BE2C (cell line): Measurements from ENCODE around the gene FGF11.

Experiments used
- DNase-seq: peaks from one replicate; pipeline ENCODE4 v3.0.0-alpha.2; 2020
- H3K27me3 ChIP-seq: fragments of 250-450 bp; sonication (Bioruptor Pico); 2 replicates; pipeline ENCODE4 v1.5.1; 2020; ENCODE audit warnings: mild to moderate bottlenecking
- H3K36me3 ChIP-seq: fragments of 250-450 bp; sonication (Bioruptor Pico); 2 replicates; pipeline ENCODE4 v1.5.1; 2020; ENCODE audit warnings: mild to moderate bottlenecking
- H3K4me1 ChIP-seq: fragments of 250-450 bp; sonication (Bioruptor Pico); 2 replicates; pipeline ENCODE4 v1.5.1; 2020
- H3K4me3 ChIP-seq: 2 replicates; pipeline ENCODE4 v1.5.1; 2011; ENCODE audit warnings: low read depth, low read length
- H3K9me3 ChIP-seq: fragments of 250-450 bp; sonication (Bioruptor Pico); 2 replicates; pipeline ENCODE4 v1.5.1; 2020
- TF ChIP-seq, protein P1 (sequence below): IDR thresholded peaks from 2 replicates; pipeline ENCODE4 v1.5.1; 2012; ENCODE audit warnings: mild to moderate bottlenecking, low read depth, low read length

FGF11 gene

DNA sequence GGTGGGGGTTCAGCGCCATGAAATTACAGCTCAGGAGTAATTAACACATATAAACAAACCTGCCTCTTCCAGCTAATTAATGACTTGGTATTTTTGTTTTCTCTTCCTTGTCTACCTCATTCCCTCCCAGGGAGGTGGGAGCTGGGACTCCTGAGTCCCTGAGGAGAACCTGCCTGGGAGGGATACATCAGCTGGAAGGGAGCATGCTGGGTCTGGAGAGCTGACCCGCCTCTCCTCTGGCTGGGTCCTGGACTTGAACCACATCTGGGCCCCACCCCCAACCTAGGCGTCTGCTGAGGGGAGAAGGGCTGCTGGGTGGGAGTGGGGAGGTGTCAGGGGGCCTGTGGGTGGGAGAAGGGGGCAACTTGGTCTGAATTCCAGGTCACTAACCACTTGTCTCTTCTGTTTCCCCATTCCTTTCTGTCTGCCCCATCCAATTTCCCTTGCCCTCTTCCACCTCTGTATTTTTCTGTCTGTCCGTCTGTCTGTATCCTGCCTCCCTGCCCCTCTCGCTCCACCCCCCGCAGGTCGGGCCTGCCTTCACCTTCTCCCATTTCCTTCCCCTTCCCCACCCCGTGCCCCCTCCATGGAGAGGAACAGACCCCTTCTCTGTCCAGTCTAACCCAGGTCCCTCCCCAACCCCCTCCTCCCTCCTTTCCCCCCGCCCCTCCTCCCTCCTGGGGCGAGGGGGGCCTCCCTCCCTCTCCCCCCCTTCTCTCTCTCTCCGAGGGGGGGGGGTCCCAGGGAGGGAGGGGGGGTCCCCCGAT, 31.6 kb upstream of the FGF11 start, which contains the start of gene NLGN2:
Gene NLGN2, plus strand, starts transcription at position 361 of the 767 bp plus-strand sequence. CDS start 411 bp downstream, outside the sequence.
- Histone ChIP-seq H3K36me3 (no peaks in the 10 kb centered on the region), H3K9me3 (no peaks in the 10 kb centered on the region), H3K4me1 (no peaks in the 10 kb centered on the region), H3K27me3 (no peaks in the 10 kb centered on the region), H3K4me3 (no peak within 1 kb of the TSS)
- TF ChIP-seq, protein P1, sequence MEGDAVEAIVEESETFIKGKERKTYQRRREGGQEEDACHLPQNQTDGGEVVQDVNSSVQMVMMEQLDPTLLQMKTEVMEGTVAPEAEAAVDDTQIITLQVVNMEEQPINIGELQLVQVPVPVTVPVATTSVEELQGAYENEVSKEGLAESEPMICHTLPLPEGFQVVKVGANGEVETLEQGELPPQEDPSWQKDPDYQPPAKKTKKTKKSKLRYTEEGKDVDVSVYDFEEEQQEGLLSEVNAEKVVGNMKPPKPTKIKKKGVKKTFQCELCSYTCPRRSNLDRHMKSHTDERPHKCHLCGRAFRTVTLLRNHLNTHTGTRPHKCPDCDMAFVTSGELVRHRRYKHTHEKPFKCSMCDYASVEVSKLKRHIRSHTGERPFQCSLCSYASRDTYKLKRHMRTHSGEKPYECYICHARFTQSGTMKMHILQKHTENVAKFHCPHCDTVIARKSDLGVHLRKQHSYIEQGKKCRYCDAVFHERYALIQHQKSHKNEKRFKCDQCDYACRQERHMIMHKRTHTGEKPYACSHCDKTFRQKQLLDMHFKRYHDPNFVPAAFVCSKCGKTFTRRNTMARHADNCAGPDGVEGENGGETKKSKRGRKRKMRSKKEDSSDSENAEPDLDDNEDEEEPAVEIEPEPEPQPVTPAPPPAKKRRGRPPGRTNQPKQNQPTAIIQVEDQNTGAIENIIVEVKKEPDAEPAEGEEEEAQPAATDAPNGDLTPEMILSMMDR = no peak
- no peak for DNase-seq

- Histone ChIP-seq H3K9me3 (no peaks in the 10 kb centered on the region), H3K27me3 (no peaks in the 10 kb centered on the region), H3K4me3 (no peak overlapping the region), H3K36me3 (no peaks in the 10 kb centered on the region), H3K4me1 (no peaks in the 10 kb centered on the region)
- TF ChIP-seq, protein P1 = no peak
- no peak for DNase-seq
Observed at GRCh38 chr17:7408252-7408727, 31.0 kb upstream of the FGF11 start.

DNA sequence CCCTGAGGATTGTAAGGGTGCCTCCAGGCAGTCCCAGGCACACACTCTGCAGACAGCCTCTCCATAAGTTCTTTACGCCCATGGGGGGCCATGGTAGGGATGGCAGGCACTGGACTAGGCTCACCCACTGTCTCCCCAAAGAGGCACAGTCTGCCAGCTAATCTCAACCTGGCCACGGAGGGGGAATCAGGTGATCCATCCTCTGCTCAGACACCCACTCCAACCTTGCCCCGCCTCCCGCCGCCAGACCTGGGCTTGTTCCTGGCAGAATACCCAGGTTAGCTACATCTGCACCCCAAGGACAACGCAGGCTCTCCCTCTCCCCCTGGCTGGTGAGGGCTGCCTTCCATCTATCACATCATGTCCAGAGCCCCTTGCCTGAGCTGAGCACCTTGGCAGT, 30.4 kb upstream of the FGF11 start:
- Histone ChIP-seq H3K36me3 (no peaks in the 10 kb centered on the region), H3K9me3 (no peaks in the 10 kb centered on the region), H3K4me1 (no peaks in the 10 kb centered on the region), H3K4me3 (no peak overlapping the region), H3K27me3 (no peaks in the 10 kb centered on the region)
- no peak for DNase-seq
- TF ChIP-seq, protein P1 = no peak

DNA sequence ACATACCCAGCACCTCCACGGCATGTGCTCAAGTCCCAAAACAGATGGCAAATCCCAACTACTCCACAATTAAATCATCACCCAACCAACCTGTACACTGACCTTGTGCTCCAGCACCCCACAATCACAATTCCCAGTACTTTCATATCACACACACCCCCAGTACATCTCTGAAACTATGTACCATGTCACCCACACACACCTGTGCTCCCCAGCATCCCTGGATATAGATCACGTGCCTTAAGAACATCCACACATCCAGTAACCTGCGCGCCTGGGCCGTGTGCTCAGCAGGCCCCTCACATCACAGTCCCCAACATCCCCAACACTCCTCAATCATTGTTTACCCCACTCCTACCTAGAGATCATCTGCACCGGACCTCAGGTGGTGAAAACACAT, 29.6 kb upstream of the FGF11 start:
- no peaks in the 10 kb centered on the region for H3K4me1 ChIP-seq
- no peak for DNase-seq
- TF ChIP-seq, protein P1 = no peak

GRCh38 chr17:7410634-7411426, 28.5 kb upstream of the FGF11 start:
- Histone ChIP-seq H3K4me3 (no peak overlapping the region), H3K36me3 (no peaks in the 10 kb centered on the region), H3K9me3 (no peaks in the 10 kb centered on the region), H3K4me1 (no peaks in the 10 kb centered on the region), H3K27me3 (no peaks in the 10 kb centered on the region)
- TF ChIP-seq, protein P1 = no peak
- no peak for DNase-seq

More for the DNA sequence above, 29.6 kb upstream of the FGF11 start:
- H3K4me3 ChIP-seq = no peak overlapping the region
- H3K36me3 ChIP-seq = no peaks in the 10 kb centered on the region
- H3K9me3 ChIP-seq = no peaks in the 10 kb centered on the region
- no peaks in the 10 kb centered on the region for H3K27me3 ChIP-seq

GRCh38 chr17:7411427-7411750, 27.9 kb upstream of the FGF11 start:
- H3K36me3 ChIP-seq = no peaks in the 10 kb centered on the region
- TF ChIP-seq, protein P1 = no peak
- no peak for DNase-seq
- no peak overlapping the region for H3K4me3 ChIP-seq
- H3K4me1 ChIP-seq = no peaks in the 10 kb centered on the region
- no peaks in the 10 kb centered on the region for H3K27me3 ChIP-seq
- H3K9me3 ChIP-seq = no peaks in the 10 kb centered on the region
